ENCODE measurements around the gene PIP5K1B.
"Not testable (repeated sequence)": the region's sequence is repeated elsewhere in the genome, so short reads cannot be mapped to it uniquely, and the experiment has no call there.

Gene PIP5K1B, protein sequence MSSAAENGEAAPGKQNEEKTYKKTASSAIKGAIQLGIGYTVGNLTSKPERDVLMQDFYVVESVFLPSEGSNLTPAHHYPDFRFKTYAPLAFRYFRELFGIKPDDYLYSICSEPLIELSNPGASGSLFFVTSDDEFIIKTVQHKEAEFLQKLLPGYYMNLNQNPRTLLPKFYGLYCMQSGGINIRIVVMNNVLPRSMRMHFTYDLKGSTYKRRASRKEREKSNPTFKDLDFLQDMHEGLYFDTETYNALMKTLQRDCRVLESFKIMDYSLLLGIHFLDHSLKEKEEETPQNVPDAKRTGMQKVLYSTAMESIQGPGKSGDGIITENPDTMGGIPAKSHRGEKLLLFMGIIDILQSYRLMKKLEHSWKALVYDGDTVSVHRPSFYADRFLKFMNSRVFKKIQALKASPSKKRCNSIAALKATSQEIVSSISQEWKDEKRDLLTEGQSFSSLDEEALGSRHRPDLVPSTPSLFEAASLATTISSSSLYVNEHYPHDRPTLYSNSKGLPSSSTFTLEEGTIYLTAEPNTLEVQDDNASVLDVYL

DNA sequence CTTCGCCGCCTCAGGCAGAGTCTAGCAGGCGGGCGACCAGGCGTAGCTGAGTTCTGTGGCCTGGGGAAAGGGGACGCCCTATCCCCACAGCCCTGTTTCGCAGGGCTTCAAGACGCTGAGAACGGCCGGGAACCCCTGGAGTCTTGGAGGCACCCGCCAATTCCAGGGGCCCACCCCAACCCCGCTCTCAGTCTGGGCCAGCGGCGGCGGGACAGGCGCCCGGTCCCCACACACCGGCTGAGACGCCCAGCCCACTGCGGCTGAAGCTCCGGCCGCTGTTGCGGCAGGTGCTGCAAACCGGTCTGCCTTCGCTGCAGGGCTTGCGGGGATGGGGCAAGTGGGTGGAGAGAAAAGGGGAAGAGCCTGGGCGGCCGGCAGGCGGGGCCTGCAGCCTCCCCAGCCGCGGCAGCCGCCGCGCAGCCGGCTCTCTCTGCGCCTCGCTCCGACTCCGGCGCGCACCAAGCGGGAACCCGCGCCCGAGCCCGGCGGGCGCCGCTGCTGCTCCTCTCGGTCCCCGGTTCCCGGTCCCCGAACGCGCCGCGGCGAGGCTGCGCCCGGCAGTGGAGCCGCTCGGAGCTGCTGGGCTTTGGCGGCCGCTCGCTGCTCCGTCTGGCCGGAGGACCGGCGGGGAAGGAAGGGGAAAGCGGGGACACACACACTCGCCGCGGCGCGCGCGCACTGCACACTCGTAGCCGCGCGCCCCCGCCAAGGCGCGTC lies at the start of gene PIP5K1B:
Gene PIP5K1B (plus strand): TSS at position 427 of the 717 bp plus-strand sequence. CDS start 117,375 bp downstream, outside the sequence.
- DNase-seq (ENCODE audit: low read depth in 2 of 2) = no peak

DNA sequence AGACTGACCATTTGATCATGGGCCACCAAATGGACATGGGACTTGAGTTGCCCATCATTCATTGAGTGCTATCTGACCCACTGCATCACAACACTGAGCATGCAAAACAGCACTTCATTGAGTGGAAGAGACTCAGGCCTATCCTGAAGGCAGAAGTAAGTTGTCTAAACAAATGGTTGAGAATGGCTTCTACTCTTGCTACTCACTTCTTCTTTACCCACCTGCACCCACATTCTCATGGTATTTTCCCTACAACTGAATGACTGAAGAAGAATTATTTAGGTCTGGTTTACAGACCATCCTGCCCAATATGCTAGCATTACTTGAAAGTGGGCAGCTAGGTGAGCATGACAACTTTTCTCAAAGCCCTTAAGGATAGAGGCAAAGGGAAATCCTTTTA lies 41.0 kb upstream of the PIP5K1B start:
- DNase-seq (ENCODE audit: low read depth in 2 of 2) = no peak

DNA sequence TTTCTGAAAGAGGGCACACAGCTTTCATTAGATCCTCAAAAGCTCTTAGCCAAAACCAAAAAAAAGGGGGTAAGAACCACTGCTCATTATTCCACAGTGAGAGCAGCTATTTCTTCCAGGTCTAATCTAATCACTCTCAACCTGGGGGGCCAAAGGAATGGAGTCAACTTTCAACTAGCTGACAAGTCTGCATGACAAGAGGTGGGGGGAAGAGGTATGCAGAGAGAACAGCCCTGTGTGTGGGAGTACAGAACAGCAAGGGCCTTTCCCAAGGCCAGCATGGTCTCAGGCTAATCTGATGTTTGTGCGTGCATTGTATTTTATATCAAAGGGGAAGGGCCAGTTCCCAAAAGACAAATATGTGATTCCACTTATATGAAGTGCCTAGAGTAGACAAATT lies 36.9 kb upstream of the PIP5K1B start:
- no peak for DNase-seq (ENCODE audit: low read depth in 2 of 2)

DNA sequence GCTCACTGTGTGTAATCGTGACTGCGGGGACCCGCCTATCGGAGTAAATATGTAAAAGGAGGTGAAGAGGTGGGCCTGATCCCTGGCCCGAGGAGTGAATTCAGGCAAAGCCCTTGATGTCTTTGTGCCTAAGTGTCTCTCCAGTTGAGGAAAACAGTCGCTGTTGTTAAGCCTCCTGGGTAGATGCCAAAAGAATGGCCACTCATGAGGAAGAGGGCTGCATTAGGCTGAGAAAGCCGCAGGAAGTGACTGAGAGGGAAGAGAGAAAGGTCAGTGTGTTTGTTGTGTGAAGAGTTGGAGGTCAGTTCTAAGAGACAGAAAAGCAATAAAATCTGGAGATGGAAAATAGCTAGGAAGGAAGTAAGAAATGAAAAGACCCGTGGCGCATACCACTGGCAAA lies 35.8 kb upstream of the PIP5K1B start:
- DNase-seq (ENCODE audit: low read depth in 2 of 2) = no peak

DNA sequence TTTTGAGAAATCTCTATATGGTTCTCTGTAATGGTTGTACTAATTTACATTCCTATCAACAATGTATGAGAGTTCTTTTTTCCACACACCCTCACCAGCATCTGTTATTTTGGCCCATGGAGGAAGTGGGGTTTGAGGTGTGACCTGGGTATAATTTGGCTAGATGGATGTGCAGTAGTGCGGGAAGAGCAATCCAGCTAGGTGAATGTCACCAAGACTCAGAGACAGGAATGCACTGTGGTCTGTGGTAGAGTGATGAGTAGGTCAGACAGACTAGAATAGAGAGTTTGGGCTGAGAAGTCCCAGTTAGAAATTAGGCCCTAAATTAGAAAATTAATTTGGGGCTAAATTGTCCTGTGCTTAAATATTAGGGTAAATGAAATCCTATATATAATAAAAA lies 32.8 kb upstream of the PIP5K1B start:
- DNase-seq (ENCODE audit: low read depth in 2 of 2) = no peak

DNA sequence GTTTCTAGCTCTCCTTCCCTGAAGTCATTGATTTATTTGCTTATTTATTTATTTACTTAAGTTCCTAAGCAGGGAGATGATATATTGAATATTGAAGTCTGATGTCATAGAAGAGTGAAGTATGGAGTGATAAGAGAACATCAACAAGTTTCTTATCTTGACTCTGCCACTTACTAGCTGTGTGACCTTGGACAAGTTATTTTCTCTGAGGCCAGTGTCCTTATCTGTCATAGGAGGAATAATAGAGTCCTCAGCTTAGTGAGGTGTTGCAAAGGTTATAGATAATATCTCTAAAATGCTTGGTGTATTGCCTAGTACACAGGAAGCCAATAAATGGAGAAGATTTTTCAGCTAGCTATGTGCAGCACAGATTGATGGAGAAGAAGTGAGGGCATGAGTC lies 32.4 kb upstream of the PIP5K1B start:
- DNase-seq (ENCODE audit: low read depth in 2 of 2) = no peak

DNA sequence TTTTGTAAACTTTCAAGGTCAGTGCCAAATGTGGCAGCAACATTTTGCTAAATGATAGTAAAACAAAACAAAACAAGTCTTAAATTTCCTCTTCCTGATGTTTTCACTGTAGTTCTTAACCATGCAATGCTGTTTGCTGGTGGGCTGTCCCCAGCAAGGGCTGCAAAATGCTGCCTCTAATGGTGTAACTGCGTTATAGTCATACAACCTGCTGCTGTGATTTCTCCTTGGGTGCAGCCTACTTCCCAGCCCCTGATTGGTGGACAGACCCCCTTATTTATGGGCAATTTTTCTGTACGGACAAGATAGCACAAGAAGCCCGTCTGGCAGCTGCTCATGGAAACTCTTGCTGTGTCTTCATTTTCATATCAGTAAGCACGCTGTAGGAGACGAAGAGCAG lies 26.6 kb upstream of the PIP5K1B start:
- no peak for DNase-seq (ENCODE audit: low read depth in 2 of 2)

DNA sequence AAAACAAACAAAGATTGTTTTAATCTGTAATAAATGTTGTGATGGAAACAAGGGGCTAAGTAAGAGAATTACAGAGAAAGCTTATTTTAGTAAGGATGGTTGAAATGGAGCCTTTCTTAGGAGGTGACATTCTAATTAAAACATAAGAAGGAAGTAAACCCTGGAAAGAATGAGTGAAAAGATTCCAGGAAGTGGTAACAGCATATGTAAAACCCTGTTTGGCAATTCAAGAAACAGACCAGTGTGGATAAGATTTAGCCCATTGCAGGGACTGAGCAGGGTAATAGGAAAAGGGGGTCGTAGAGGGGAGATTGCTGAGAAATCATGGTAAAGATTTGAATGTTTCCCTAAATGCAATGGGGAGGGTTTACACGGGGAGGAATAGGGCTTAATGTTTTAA lies 21.6 kb upstream of the PIP5K1B start:
- no peak for DNase-seq (ENCODE audit: low read depth in 2 of 2)

DNA sequence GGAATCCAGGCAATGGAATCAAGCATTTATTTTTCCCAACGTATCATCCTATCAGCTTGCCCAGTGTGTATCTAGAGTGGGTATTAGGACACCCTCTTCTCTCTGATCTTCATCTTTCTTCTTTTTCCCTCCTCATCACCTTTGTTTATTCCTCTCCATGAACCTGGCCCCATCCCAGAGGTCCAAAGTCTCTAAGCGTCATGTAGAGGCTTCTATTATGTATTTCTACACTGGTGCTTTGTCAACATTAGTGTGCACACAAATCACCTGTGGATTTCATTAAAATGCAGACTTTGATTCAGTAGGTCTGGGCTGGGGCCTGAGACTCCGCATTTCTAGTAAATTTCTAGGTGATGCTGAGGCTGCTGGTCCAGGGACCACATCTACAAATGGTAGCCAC lies 19.8 kb upstream of the PIP5K1B start:
- no peak for DNase-seq (ENCODE audit: low read depth in 2 of 2)

DNA sequence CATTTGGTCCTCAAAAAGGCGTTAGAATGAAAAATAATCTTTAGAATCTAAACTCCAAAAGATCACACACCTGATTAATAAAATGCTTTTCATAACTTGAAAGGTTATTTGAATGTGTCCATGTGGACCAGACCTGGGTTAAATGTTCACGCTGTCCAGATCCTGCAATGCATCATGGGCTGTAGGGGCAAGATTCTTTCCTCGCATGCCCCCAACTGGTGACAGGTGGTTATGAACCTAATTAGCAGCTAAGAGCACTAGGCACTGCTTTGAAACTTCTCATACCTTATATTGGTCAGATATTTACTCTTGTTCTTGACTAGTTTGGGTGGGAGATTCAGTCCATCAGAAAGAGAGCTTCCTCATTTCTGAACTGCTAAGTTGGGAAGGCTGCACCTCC lies 19.3 kb upstream of the PIP5K1B start:
- no peak for DNase-seq (ENCODE audit: low read depth in 2 of 2)

DNA sequence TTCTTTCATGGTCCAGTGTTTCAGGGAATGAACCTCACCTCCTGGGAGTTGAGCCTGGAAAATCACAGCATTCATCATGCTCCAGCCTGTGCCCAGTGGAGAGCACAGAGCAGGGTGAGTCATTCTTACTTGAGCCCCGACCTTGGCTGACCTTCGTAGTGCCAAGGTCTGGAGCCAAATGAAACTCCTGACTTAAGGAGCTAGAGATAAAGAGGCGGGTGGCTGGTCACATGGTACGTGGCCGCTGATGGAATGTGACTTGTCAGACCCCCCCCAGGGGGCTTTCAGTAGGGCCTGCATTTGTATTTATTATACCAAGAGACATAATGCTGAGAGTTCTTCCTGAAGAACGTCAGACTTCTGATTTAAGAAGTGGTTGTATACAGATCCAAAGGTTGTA lies 15.0 kb upstream of the PIP5K1B start:
- DNase-seq (ENCODE audit: low read depth in 2 of 2) = no peak

DNA sequence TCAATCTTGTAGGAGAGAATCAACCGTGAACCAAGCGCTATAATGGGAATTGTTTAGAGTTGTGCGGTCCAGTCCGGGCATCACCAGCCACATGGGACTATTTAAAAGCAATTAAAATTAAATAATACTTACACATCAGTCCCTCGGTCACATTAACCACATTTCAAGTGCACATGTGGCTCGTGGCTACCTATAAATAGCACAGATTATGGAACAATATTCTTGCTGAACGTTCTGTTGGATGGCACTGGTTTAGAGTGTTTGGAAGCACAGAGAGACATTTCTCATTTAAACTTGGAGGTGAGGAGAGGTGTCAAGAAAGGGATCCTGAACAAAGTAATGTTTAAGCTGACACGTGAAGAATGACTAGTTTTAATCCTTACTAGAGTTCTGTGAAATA lies 12.5 kb upstream of the PIP5K1B start:
- DNase-seq (ENCODE audit: low read depth in 2 of 2) = no peak

DNA sequence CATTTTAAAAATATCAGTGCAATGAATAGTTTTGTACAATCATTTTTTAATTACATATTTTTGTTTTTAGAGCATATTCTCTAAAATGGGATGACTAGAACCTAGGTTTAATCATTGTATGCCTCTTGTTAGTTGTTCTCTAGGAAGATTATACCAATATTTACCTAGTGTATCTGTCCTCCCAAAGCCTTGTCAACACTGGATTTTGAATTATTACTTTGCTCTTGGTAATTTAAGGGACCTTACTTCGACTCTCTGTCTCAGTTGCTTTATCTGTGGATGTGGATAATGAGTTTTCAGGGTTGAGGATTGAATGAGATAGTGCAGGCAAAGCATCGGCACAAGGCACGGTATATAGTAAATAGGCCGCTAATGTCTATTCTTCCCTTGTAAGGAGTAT lies 10.9 kb upstream of the PIP5K1B start:
- no peak for DNase-seq (ENCODE audit: low read depth in 2 of 2)

DNA sequence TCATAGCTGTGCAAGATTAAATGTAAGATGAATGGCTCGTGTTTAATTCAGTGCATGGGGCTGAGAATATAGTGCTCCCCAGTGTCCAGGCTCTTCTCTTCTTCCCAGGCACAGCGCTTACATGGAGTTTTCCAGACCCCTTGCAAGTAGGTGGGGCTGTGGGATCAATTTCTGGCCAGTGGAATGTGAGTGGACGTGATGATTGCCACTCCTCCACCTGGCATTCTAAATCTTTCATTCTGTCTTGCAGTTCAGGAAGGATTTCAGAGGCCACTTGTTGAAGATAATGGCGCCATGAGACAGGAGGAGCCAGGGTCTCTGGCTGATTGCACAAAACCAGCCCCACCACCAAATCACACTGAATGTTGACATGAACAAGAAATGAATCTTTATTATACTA lies 7.2 kb upstream of the PIP5K1B start:
- DNase-seq (ENCODE audit: low read depth in 2 of 2) = no peak

DNA sequence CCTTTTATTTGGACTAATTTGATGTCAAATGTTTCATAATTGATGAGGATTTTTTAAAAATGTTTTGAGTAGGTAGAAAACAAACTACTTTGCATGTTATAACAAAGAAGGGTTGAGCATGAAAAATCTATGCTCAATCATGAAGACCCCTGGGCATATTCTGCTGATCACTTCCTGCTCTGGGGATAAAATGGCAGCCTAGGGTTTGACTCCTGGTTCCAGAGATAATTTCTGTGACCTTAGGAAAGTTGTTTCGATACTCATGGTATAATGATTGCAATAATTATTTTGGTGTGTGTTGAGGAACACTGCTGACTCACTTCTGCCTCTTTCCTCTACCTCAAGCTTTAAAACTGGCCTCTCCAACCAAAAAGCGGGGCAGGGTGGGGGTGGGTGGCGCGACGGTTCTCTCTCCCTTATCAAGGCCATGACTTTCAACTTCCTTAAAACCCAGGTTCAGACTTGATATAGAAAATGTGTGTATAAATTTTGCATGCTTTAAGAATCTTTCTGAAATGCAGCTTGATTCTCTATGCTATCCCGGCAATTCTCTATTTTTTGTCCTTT lies 6.0 kb upstream of the PIP5K1B start:
- no peak for DNase-seq (ENCODE audit: low read depth in 2 of 2)

DNA sequence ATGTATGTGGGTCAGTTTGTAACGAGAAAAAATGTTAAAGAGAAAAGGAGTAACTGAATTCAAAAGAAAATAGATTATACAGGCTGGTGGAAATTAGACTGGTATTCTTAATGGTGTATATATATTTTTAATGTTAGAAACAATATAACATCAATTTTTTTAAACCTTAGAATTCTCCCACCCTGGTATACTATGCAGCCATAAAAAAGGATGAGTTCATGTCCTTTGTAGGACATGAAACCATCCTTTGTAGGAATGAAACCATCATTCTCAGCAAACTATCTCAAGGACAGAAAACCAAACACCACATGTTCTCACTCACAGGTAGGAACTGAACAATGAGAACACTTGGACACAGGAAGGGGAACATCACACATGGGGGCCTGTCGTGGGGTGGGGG lies 5.4 kb upstream of the PIP5K1B start:
- not testable (repeated sequence) for DNase-seq (ENCODE audit: low read depth in 2 of 2)

DNA sequence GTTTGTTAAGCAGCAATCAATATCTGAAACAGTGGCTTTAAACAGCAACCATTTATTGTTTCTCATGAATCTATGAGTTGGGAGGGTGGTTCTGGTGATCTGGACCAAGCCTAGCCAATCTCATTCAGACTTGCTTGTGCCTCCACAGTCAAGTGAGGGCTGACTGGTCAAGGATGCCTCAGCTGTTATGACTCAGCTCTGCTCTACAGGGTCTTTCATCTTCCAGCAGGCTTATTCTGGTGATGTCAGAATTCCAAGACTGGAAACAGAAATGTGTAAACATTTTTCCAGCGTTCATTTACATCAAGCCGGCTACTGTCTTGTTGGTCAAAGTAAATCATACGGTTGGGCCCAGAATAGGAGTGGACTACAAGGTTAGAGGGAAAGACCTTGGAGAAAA lies 2.5 kb upstream of the PIP5K1B start:
- DNase-seq (ENCODE audit: low read depth in 2 of 2) = no peak

DNA sequence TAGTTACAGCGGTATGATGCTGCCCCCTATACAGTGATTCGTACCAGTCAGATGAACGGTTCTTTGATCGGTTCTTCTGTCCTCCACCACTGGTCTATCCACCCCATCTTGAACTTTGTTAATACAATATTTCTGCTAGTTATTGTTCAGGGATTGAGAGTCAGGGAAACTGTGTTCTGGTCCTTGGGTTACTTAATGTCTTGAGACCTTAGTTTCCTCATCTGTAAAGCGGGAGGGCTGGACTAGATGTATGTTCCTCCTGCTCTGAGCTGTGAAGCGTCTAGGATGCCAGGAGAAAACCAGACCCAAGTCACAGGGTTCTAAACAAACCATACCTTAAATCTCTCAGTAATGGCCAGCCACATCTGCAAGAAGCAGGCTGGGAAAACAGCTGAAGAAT lies 1.4 kb upstream of the PIP5K1B start:
- no peak for DNase-seq (ENCODE audit: low read depth in 2 of 2)

DNA sequence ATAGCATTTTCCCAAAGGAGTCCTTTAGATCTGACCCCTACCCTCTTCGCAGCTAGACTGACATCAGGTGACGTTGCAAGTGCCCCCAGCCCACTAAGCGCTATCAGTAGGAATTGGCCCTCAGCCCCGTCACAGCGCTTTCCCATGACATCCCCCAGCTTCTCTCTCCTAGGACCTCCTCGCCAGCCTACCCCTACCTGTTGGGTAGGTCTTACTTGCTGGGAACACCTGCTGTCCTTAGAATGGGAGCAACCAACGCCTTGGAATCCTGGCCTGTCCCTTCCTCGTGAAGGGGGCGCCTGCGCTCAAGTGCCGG lies 584 bp upstream of the PIP5K1B start:
- DNase-seq (ENCODE audit: low read depth in 2 of 2) = no peak

DNA sequence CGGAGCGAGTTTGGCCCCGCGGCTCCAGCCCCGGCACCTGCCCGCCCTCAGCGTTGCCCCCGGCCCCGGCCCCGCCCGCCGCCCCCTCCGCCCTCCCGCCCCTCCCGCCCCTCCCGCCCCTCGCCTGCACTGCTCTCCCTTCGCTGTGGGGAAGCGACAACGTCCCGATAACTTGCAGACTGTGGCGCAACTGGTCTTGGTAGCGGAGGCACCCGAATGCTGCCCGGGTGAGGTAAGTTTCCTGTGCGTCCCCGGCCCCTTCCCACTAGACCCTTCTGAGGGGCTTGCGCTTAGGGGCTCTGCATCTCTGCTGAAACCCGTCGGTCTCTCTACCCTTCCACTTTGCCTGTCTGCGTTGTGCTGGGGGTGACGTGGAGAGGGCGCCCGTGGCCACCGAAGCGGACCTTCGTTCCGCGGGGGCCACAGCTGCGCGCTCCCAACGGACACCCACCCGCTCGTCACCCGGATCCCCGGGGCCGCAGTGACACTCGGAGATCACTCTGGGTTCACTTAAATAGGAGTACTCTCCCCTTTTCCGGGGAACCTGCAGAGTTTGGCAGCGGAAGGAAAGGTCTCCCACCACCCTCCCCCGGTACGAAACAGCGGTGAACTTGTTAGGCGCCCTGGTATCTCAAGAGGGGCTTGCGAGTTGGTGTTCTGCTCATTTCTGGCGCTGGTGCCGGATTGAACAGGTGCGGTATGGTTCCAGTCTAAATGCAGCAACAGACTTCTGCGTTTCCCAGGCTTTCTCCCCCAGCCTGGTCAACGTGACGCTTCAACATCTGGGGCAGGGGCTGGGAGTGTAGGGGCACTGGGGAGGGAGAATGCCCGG lies 707 bp downstream of the PIP5K1B start:
- DNase-seq (ENCODE audit: low read depth in 2 of 2) = no peak

DNA sequence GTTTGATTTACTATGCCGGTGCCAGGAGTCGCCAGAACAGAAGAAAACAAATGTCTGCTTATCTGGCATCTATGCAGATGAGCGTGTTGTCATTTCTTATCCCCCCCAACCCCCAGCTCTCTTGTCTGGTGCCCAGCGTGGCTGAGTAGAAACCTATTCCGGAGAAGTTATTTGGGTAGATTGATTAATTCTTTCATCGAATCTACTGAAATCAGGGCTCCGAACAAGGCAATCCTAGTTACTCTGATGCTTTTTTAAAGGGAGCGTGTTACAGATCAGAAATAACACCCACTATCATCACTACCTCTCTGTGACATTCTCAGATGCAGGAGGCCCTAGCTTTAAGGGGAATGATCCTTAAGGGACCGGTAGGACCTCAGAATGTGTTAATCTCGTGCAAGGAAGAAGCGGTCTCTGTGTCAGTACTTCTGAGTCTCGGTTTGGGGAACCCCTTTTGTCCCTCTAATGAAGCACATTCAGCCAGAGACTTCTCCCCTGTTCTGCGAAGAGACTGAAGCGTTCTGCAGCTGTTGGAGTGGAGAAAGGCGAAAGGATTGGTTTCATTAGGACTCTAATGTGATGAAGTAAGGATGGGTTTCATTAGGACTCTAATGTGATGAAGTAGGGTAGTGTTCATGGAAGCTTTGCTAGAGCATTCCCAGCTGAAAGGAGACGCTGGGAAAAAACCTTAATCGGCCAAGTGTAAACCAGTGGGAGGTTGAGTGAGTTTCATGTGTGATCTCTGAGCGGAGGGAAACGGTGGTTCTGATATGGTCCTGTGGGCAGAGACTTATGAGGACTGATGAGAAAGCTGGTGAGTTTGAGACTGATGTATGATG lies 1.5 kb downstream of the PIP5K1B start:
- DNase-seq (ENCODE audit: low read depth in 2 of 2) = no peak
